ENCODE results near the gene NDUFAF7. TPM values are rescaled to one million over a fixed set of nuclear protein-coding genes. Genes with fewer than 3 reads are reported as not detected.

Gene NDUFAF7
- total and polyA plus RNA-seq, 2 of the 13 experiments (the other 11 are each of a cell fraction or from before 2014, with no cell fraction given): 27.0 to 40.8 TPM

DNA sequence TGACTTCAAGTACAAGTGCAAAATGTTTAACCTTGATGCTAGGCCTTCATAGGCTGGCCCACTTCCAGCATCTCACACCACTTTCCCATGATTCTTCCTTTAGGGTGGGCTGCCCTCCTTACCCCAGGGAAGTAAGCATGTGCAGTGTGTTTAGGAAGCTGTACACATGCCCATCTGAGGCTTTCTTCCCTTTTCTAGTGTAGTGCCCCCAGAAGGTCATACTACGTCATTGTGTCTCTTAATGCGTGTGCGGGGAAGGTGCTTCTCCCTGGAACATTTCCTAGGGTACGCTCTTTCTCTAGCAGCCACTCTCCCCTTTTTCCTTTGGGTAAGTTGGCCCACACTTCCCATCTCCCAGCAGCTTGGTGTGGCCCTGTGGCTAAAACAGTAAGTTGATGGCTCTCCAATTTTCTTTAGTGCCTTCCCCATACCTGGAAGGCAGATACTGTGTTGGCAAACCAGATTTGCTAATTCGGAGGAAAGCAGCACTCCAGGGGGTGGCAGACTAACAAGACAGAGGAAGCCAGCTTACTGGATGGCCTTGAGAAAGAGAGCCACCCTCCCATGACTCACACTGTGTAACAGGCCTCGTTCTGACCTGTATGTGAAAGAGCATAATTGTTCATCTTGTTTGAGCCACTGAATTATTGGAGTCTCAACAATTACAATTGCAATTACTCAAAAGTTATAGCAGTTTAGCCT lies 41.9 kb upstream of the NDUFAF7 start (continued):
- TF ChIP-seq SIN3A (IDR thresholded peaks at IDR 0.05; ENCODE audit: borderline replicate concordance, low read depth, low read length) (no peak), RARA (CRISPR knock-in tag; IDR thresholded peaks at IDR 0.05) (peak; percentile 73), ZNF670 (CRISPR knock-in tag; IDR thresholded peaks at IDR 0.05; ENCODE audit: borderline replicate concordance) (no peak), GABPA (IDR thresholded peaks at IDR 0.05; ENCODE audit: low read depth, low read length) (no peak), GABPA (CRISPR knock-in tag; IDR thresholded peaks at IDR 0.05; ENCODE audit: low read depth) (no peak), MATR3 (CRISPR knock-in tag; IDR thresholded peaks at IDR 0.05) (no peak), ZSCAN21 (CRISPR knock-in tag; IDR thresholded peaks at IDR 0.05; ENCODE audit: borderline replicate concordance) (no peak), CEBPG (CRISPR knock-in tag; IDR thresholded peaks at IDR 0.05) (0 out of 2 replicates have a peak, but pooled peaks have one; percentile 36), SP140L (CRISPR knock-in tag; IDR thresholded peaks at IDR 0.05; ENCODE audit: borderline replicate concordance) (no peak), FOXJ3 (CRISPR knock-in tag; IDR thresholded peaks at IDR 0.05; ENCODE audit: borderline replicate concordance) (no peak), ELF1 (CRISPR knock-in tag; IDR thresholded peaks at IDR 0.05) (0 out of 2 replicates have a peak, but pooled peaks have one; percentile 21), ZNF703 (CRISPR knock-in tag; IDR thresholded peaks at IDR 0.05; ENCODE audit: borderline replicate concordance) (no peak), SALL1 (CRISPR knock-in tag; IDR thresholded peaks at IDR 0.05) (peak; percentile 63), THAP11 (CRISPR knock-in tag; IDR thresholded peaks at IDR 0.05) (peak; percentile 62; the same call in 1 of the 2 replicates), ZNF441 (CRISPR knock-in tag; IDR thresholded peaks at IDR 0.05; ENCODE audit: borderline replicate concordance) (no peak; the same call in 1 of the 2 replicates), PHF8 (CRISPR knock-in tag; IDR thresholded peaks at IDR 0.05) (no peak), RELA (CRISPR knock-in tag; IDR thresholded peaks at IDR 0.05) (no peak), ZMYM4 (CRISPR knock-in tag; IDR thresholded peaks at IDR 0.05) (peak; percentile 41; the same call in 1 of the 2 replicates), NAIF1 (CRISPR knock-in tag; IDR thresholded peaks at IDR 0.05; ENCODE audit: borderline replicate concordance) (no peak), ZNF737 (CRISPR knock-in tag; IDR thresholded peaks at IDR 0.05; ENCODE audit: borderline replicate concordance) (no peak), BCL6 (CRISPR knock-in tag; IDR thresholded peaks at IDR 0.05) (peak; percentile 41; the same call in 1 of the 2 replicates)
- TF ChIP-seq, protein P1, sequence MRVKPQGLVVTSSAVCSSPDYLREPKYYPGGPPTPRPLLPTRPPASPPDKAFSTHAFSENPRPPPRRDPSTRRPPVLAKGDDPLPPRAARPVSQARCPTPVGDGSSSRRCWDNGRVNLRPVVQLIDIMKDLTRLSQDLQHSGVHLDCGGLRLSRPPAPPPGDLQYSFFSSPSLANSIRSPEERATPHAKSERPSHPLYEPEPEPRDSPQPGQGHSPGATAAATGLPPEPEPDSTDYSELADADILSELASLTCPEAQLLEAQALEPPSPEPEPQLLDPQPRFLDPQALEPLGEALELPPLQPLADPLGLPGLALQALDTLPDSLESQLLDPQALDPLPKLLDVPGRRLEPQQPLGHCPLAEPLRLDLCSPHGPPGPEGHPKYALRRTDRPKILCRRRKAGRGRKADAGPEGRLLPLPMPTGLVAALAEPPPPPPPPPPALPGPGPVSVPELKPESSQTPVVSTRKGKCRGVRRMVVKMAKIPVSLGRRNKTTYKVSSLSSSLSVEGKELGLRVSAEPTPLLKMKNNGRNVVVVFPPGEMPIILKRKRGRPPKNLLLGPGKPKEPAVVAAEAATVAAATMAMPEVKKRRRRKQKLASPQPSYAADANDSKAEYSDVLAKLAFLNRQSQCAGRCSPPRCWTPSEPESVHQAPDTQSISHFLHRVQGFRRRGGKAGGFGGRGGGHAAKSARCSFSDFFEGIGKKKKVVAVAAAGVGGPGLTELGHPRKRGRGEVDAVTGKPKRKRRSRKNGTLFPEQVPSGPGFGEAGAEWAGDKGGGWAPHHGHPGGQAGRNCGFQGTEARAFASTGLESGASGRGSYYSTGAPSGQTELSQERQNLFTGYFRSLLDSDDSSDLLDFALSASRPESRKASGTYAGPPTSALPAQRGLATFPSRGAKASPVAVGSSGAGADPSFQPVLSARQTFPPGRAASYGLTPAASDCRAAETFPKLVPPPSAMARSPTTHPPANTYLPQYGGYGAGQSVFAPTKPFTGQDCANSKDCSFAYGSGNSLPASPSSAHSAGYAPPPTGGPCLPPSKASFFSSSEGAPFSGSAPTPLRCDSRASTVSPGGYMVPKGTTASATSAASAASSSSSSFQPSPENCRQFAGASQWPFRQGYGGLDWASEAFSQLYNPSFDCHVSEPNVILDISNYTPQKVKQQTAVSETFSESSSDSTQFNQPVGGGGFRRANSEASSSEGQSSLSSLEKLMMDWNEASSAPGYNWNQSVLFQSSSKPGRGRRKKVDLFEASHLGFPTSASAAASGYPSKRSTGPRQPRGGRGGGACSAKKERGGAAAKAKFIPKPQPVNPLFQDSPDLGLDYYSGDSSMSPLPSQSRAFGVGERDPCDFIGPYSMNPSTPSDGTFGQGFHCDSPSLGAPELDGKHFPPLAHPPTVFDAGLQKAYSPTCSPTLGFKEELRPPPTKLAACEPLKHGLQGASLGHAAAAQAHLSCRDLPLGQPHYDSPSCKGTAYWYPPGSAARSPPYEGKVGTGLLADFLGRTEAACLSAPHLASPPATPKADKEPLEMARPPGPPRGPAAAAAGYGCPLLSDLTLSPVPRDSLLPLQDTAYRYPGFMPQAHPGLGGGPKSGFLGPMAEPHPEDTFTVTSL (CRISPR knock-in tag; IDR thresholded peaks at IDR 0.05; ENCODE audit: borderline replicate concordance): peak; percentile 42; the same call in 1 of the 2 replicates
- TF ChIP-seq, protein P2, sequence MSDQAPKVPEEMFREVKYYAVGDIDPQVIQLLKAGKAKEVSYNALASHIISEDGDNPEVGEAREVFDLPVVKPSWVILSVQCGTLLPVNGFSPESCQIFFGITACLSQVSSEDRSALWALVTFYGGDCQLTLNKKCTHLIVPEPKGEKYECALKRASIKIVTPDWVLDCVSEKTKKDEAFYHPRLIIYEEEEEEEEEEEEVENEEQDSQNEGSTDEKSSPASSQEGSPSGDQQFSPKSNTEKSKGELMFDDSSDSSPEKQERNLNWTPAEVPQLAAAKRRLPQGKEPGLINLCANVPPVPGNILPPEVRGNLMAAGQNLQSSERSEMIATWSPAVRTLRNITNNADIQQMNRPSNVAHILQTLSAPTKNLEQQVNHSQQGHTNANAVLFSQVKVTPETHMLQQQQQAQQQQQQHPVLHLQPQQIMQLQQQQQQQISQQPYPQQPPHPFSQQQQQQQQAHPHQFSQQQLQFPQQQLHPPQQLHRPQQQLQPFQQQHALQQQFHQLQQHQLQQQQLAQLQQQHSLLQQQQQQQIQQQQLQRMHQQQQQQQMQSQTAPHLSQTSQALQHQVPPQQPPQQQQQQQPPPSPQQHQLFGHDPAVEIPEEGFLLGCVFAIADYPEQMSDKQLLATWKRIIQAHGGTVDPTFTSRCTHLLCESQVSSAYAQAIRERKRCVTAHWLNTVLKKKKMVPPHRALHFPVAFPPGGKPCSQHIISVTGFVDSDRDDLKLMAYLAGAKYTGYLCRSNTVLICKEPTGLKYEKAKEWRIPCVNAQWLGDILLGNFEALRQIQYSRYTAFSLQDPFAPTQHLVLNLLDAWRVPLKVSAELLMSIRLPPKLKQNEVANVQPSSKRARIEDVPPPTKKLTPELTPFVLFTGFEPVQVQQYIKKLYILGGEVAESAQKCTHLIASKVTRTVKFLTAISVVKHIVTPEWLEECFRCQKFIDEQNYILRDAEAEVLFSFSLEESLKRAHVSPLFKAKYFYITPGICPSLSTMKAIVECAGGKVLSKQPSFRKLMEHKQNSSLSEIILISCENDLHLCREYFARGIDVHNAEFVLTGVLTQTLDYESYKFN (CRISPR knock-in tag; conservative IDR thresholded peaks at IDR 0.05): peak; percentile 40; the same call in 1 of the 2 replicates
